Hypothalamus (tissue), 51 donors: ENCODE measurements around the gene PTK7.
A peak's percentile ranks its signal among the peaks of the same experiment; 100 is the strongest.
"Not testable (repeated sequence)": the region's sequence is repeated elsewhere in the genome, so short reads cannot be mapped to it uniquely, and the experiment has no call there.

Experiments
- DNase-seq, 51 donors: peaks; one replicate each; lab custom pipeline; 2025; lab: John Stamatoyannopoulos, UW

Gene PTK7

DNA sequence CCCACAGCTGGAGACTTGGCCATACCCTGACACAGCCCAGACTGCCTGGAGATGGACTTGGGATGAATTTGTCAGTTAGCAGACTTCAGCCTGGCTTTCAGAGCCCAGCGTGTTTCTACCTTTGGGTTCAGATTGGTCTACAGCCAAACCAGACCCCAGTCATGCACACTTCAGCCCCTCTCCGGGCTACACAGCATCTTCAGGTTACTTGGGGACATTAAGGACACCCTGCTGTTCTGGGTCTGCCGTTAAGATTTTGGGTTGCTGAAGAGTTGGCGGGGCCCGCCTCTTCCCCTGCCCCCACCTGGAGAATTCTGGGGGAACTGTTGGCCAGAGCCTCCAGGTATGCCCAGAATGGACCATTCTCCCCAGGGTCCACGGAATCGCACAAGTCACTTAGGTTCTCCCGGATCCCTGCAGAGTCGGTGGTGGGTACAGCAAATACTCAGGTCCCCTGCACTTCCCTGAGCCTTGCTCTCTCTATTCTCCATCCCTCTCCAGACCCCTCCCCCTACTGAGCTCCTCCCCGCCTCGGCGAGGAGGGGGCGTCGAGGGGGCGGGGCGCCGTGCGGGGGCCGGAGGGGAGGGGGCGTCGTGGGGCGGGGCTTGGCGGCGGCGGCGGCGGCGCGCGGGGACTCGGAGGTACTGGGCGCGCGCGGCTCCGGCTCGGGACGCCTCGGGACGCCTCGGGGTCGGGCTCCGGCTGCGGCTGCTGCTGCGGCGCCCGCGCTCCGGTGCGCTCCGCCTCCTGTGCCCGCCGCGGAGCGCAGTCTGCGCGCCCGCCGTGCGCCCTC, at the start of gene PTK7:
Gene PTK7 (plus strand): TSS at position 645 of the 794 bp plus-strand sequence. CDS start 175 bp downstream, outside the sequence.
- DNase-seq: peak in 31 of 51 donors; percentile 10 to 77 (median 41)

- no peak for DNase-seq
Observed at GRCh38 chr6:43026365-43026764, 49.7 kb upstream of the PTK7 start.

- no peak for DNase-seq
Observed at GRCh38 chr6:43029120-43029519, 47.0 kb upstream of the PTK7 start.

GRCh38 chr6:43032326-43032725, 43.8 kb upstream of the PTK7 start:
- DNase-seq: no peak

- no peak for DNase-seq
Observed at GRCh38 chr6:43033496-43034189, 42.5 kb upstream of the PTK7 start.

DNA sequence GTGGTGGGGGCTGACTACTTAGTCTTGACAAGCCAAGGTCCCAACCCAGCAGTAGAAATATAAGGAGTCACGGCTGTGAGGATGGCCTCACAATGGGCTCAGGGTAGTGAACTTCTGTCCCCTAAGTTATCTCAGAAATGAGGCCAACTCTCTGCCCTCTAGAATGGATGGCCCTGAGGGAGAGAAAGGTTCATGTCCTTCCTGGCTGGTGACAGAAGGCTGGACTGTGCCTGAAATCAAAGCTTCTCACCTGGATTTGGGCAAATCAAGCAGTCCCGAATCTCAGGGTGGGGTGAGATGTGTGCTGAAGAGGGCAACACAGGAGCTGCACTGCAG, 42.0 kb upstream of the PTK7 start:
- no peak for DNase-seq

DNA sequence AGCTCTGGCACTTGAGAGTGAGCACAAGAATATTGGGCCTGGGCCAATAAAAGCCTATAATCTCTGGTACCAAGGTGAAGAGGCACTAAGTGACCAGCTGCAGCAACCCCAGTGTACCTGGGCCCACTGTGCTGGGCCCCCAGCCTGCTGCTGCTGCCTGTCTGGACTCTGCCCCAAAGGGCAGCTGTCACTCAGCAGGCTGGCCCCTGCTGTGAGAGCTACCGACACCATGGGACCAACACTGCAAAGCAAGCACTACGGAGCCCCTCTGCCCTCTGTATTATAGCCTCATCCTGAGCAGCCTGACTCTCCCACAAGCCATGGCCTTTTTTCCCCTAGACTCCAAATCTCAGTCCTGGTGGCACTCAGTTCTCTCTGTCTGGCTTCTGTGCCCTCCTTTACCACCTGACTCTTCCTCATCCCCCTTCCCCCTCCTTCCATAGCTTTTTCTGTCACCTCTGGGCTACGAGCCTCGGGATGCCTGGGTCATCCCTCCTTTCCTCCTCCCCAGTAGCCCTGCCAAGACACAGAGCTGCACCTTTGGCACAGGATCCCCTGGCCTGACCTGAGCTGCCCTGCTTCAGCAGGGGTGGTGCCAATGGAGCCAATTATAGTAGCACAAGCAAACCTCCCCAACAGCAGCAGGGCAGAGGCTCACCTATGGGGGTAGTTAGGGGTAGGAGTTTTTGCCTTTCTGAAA, 40.5 kb upstream of the PTK7 start:
- DNase-seq: no peak

DNA sequence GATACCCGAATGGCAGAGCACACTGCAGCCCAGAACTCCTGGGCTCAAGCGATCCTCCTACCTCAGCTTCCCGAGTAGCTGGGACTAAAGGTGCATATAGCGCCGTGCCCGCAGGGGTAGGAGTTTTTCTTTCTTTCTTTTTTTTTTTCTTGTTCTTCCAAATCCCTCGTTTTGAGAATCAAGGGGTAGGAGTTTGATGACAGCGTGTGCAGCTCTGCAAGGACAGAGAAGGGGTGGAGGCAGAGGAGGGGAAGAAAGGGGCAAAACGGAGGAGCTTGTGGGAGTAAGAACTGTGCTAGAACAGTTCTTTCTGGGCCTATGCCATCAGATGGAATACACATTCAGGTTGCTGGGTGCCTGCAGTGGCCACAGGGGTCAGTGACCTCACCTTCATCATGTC, 39.4 kb upstream of the PTK7 start:
- no peak for DNase-seq

GRCh38 chr6:43037197-43037596, 38.9 kb upstream of the PTK7 start:
- no peak for DNase-seq

DNA sequence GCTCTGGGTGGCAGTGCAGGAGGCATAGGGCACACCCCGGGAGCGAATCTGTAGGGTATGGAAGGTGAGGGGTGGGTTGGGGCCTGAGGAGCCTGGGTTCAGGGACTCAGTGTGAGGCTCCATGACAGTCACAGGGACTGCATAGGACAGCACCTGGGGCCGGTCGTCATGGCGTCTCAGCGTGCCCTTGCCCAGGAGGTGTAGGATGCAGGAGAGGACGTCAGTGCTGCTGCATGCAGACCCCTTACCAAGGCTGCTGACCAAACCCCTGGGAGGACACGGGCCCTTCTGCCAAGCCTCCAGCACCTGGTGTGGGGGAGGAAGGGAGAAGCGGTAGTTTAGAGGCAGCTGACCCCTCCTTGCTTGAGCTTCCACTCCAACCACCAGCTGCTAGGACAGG, 38.4 kb upstream of the PTK7 start:
- DNase-seq: no peak

GRCh38 chr6:43038727-43039126, 37.4 kb upstream of the PTK7 start:
- no peak for DNase-seq

DNA sequence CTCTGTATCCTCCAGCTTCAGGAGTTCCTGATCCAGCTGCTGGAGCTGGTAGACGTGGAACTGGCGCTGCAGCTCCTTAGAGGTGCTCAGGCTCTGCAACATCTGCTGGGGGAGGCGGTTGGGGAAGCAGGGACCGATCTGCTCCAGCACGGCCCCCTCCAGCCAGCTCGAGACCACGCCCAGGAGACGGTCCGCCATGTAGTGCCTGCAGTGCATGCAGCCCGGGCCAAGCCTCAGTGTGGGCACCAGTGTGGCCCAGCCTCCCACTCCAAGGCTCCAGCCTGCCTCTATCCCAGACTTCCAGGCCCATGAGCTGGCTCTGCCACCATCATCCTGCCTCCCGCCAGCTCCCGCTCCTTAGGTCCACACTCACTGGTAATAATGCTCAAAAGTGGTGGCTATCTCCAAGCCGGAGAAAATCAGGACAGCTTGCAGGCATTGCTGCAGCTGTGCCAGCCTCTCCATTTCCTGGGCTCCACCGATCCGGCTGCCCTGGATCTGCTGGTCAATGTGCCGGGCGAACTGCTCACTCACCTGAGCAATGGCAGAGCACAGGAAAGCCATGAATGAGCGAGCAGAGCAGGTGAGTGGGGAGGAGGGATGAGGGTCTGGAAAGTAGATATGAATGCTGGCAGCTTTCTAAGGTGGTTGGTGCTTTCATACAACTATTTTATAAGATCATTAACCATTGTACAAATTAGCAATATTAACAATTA, 35.4 kb upstream of the PTK7 start:
- no peak for DNase-seq

DNA sequence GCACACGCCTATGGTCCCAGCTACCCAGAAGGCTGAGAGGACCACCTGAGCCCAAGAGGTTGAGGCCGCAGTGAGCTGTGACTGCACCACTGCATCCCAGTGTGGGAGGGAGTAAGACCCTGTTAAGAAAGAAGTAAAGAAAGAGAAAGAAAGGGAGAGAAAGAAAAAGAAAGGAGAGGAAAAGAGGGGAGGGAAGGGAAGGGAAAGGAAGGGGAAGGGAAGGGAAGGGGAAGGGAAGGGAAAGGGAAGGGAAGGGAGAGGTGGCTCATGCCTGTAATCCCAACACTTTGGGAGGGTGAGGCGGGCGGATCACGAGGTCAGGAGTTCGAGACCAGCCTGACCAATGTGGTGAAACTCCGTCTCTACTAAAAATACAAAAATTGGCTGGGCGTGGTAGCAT, 34.6 kb upstream of the PTK7 start:
- DNase-seq: not testable (repeated sequence)

GRCh38 chr6:43043310-43043709, 32.8 kb upstream of the PTK7 start:
- DNase-seq: no peak

DNA sequence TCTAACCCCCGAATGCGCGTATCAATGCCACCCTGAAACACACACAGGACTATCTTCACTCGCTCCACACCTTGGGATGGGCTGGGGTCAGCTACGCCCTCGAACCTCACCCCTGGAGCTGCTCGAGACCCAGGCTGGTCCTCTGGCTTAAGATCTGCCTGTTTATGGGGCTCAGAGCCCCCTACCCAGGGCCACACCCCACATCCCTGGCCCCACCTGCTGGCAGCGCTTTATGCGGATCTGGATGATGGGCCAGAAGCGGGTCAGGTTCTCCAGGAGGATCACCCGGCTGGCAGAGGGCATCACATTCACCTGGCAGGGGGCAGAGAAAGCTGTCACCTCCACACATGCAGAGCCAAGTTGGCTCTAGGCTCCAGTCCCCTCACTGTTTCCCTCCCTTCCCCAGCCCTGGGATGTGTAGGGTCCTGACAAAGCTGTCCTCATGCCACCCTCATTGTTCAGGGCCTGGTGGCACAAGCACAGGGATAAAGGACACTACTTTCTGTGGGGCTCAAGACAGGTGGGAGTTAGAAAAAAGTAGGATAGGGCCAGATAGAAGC, 30.7 kb upstream of the PTK7 start:
- DNase-seq: no peak

GRCh38 chr6:43047998-43048397, 28.1 kb upstream of the PTK7 start:
- no peak for DNase-seq

DNA sequence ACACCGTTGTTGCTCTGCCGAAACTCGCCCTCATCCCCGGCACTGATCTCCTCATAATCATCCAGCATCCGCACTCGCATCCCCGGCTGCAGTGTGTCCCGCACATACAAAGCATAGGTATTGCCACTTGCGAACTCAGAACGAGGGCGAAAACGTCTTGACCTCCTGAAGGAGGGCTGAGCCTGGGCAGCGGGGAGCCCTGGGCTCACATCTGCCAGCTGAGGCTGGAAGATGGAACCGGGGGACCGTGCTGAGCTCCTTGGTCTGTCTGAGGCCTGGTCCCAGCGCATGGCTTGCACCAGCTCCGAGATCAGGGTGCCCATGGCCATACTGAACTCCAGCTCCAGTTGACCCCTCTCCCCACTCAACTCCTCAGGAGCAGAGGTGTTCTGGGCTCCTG, 25.1 kb upstream of the PTK7 start:
- DNase-seq: no peak

DNA sequence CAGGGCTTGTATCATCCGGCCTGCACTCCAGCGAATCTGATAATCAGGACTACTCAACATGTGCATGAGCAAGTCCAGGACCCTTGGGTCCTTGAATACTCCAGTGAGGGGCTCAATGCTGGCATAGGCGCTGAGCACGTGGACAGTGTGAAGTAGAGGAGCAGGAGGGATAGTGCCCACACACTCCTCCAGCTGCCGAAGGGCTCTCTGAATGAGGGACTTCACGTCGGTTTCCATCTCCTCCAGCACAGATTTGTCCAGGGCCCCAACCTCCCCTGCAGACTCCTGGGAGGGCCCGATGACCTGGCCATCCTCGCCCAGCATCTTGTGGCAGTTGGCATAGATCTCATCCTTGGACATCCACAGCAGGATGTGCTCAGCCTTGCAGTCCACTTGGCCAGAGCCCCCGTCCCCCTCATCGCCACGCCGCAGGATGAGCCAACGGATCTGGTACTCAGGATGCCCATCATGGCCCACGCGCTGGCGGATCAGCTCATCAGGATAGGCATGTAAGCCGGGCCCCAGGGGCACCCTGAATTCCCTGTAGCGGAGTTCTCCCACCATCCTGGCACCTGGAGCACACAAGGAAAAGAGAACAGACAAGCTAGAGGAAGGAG, 23.8 kb upstream of the PTK7 start:
- no peak for DNase-seq

- DNase-seq: peak in 9 of 51 donors; percentile 12 to 45 (median 33)
Observed at GRCh38 chr6:43052842-43053544, 23.1 kb upstream of the PTK7 start.
